ENCODE data around the gene MS4A4A. TPM values are rescaled to one million over a fixed set of nuclear protein-coding genes. Genes with fewer than 3 reads are reported as not detected.
A peak's percentile ranks its signal among the peaks of the same experiment; 100 is the strongest.

Gene MS4A4A
- total RNA-seq, result not detected

GRCh38 chr11:60280412-60280811 lies at the start of gene MS4A4A:
TSS of gene MS4A4A (plus strand) at chr11:60280666. CDS start at chr11:60280676, 10 bp downstream.
- Mint-ChIP-seq H3K4me1 (no peaks in the 10 kb centered on the region), H3K36me3 (no peaks in the 10 kb centered on the region), H3K27ac (no peak within 1 kb of the TSS), H3K9me3 (ENCODE audit: low read depth) (no peaks in the 10 kb centered on the region), H3K27me3 (peaks cover 40% of the 10 kb centered on the region), H3K4me3 (no peak within 1 kb of the TSS)
- no peak for ATAC-seq
- no peak for DNase-seq
- CTCF ChIA-PET, result no interaction called here

GRCh38 chr11:60230681-60231080 lies 49.8 kb upstream of the MS4A4A start:
- H3K4me1 Mint-ChIP-seq, result no peaks in the 10 kb centered on the region
- CTCF ChIA-PET, result no interaction called here
- H3K36me3 Mint-ChIP-seq, result no peaks in the 10 kb centered on the region
- H3K4me3 Mint-ChIP-seq, result no peak overlapping the region
- no peak for ATAC-seq
- no peak overlapping the region for H3K27ac Mint-ChIP-seq
- no peaks in the 10 kb centered on the region for H3K9me3 Mint-ChIP-seq (ENCODE audit: low read depth)
- DNase-seq, result no peak
- H3K27me3 Mint-ChIP-seq, result peaks cover 14% of the 10 kb centered on the region

GRCh38 chr11:60235321-60235720 lies 45.1 kb upstream of the MS4A4A start:
- H3K36me3 Mint-ChIP-seq, result no peaks in the 10 kb centered on the region
- CTCF ChIA-PET, result no interaction called here
- ATAC-seq, result no peak
- peaks cover 21% of the 10 kb centered on the region for H3K27me3 Mint-ChIP-seq
- H3K27ac Mint-ChIP-seq, result no peak overlapping the region
- no peak overlapping the region for H3K4me3 Mint-ChIP-seq
- DNase-seq, result no peak
- no peaks in the 10 kb centered on the region for H3K9me3 Mint-ChIP-seq (ENCODE audit: low read depth)
- no peaks in the 10 kb centered on the region for H3K4me1 Mint-ChIP-seq

DNA sequence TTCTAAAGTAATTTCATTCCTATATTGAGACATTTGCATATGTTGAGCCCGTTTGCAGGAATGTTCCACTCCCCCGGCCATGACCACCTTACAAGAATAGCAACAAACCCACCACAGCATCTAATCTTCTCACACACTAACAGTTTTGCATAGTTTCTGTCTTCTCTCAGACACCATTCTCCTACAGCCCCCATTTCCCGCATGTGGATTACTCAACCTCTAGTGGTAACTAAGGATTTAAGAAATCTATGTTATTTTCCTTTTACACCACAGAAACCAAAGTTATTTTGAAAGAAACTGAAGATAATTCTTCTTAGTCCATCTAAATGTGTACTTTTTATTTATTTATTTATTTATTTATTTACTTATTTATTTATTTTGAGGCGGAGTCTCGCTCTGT lies 39.8 kb upstream of the MS4A4A start:
- no peak for ATAC-seq
- CTCF ChIA-PET, result no interaction called here
- no peak for DNase-seq
- no peaks in the 10 kb centered on the region for H3K9me3 Mint-ChIP-seq (ENCODE audit: low read depth)
- H3K4me1 Mint-ChIP-seq, result no peaks in the 10 kb centered on the region
- H3K36me3 Mint-ChIP-seq, result no peaks in the 10 kb centered on the region
- no peak overlapping the region for H3K4me3 Mint-ChIP-seq
- no peak overlapping the region for H3K27ac Mint-ChIP-seq
- H3K27me3 Mint-ChIP-seq, result peaks cover 17% of the 10 kb centered on the region

DNA sequence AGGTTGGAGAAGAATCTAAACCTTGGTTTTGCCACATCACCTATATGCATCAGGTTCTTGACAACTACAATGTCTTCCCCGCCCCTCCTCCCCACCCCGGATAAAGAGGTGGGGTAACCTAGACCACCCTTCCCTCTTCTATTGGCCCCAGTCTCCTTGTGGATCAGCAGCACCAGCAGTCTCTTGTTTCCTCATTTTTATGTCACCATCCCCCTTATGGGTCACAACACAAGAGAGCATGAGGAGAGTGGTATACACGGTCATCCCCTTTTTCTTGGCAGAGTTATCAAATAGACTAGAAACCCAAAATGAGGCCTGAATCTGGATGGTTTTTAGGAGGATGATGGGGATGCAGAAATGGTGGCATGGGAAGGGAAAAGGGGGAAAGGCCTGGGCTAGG lies 38.7 kb upstream of the MS4A4A start:
- Mint-ChIP-seq H3K27me3 (peaks cover 20% of the 10 kb centered on the region), H3K4me3 (no peak overlapping the region), H3K4me1 (no peaks in the 10 kb centered on the region), H3K9me3 (ENCODE audit: low read depth) (no peaks in the 10 kb centered on the region), H3K27ac (no peak overlapping the region), H3K36me3 (no peaks in the 10 kb centered on the region)
- CTCF ChIA-PET, result no interaction called here
- no peak for DNase-seq
- no peak for ATAC-seq

DNA sequence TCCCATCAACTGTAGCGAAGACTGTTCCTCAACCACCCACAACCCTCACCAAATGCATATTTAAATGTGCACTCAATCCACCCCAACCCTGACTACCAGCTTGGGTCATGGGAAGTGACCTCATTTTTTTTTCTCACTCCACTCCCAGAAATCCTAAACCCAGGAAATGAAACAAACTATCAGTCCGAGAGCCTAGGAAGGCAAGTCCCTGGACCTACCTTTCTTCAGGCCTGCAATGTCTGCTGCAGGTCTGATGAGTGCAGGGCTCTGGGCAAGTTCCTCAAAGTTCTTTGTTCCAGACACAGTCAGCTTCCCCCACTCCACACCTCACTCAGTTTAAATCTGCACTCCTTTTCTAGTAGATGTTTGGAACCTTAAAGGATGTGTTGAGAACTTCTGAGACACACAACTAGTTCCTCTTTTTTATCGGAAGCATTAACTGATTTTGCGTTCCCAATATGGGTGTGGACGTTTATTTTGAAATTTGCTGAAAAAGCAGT lies 37.7 kb upstream of the MS4A4A start, which contains the start of gene MS4A4E:
TSS of gene MS4A4E (minus strand) at position 398 of the 500 bp plus-strand sequence. CDS start 13,082 bp downstream, outside the sequence.
- CTCF ChIA-PET, result no interaction called here
- Mint-ChIP-seq H3K4me3 (no peak within 1 kb of the TSS), H3K27ac (no peak within 1 kb of the TSS), H3K36me3 (no peaks in the 10 kb centered on the region), H3K9me3 (ENCODE audit: low read depth) (no peaks in the 10 kb centered on the region), H3K4me1 (no peaks in the 10 kb centered on the region), H3K27me3 (peaks cover 20% of the 10 kb centered on the region)
- no peak for DNase-seq
- ATAC-seq, result no peak

DNA sequence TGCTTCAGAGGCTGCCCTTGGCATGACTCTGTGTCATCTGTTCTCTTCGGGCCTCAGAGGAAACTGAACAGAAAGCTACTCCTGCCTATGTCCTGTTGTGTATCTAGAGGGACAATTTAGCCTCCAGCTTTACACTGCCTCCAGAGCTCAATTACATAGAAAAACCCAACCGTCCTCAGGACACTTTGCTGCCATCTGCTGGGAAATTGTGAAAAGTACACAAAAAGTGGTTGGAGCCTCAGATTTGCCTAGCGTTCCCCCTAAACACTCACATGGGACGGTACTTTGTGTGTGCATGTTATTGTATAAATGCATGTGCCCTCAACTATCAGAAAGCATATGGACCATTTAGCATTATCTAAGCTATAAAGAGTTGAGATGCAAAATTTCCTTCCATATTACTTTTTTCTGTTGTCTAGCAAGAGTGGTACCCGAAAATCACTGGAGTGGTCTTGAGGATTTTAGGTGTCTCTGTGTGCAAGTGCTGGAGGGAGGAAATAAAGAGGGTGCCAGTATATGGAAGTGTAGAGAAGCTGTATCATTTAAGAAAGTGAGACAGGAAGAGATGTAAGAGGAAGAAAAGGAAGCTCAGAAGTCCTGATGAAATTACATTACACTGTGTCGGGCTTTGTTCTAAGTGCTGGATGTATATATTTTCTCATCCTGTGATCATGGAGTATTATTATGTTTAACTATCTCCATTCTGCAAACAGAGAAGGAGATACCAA lies 28.8 kb upstream of the MS4A4A start:
- no peak overlapping the region for H3K27ac Mint-ChIP-seq
- H3K4me3 Mint-ChIP-seq, result no peak overlapping the region
- ATAC-seq (no peak), DNase-seq (peak; percentile 43)
- H3K27me3 Mint-ChIP-seq, result peaks cover 32% of the 10 kb centered on the region
- CTCF ChIA-PET, result interaction anchor here (0.6 to 2.8 kb wide), 14 partner anchors 12 to 715 kb away, joined by 3 to 14 read pairs (median 4); partner anchors contain the start of gene STX3
- H3K36me3 Mint-ChIP-seq, result no peaks in the 10 kb centered on the region
- H3K9me3 Mint-ChIP-seq (ENCODE audit: low read depth), result peaks cover 4% of the 10 kb centered on the region
- no peaks in the 10 kb centered on the region for H3K4me1 Mint-ChIP-seq

- Mint-ChIP-seq H3K27me3 (peaks cover 30% of the 10 kb centered on the region), H3K4me1 (no peaks in the 10 kb centered on the region), H3K36me3 (no peaks in the 10 kb centered on the region), H3K27ac (no peak overlapping the region), H3K4me3 (no peak overlapping the region), H3K9me3 (ENCODE audit: low read depth) (peaks cover 4% of the 10 kb centered on the region)
- CTCF ChIA-PET, result interaction anchor here (0.8 to 2.8 kb wide), 5 partner anchors 11 to 430 kb away, joined by 3 to 14 read pairs (median 9); no protein-coding TSS in a partner anchor
- DNase-seq (no peak), ATAC-seq (no peak)
These were observed 28.0 kb upstream of the MS4A4A start for GRCh38 chr11:60252213-60253108.

GRCh38 chr11:60257956-60258722 lies 22.3 kb upstream of the MS4A4A start:
- Mint-ChIP-seq H3K36me3 (no peaks in the 10 kb centered on the region), H3K4me3 (no peak overlapping the region), H3K27ac (no peak overlapping the region), H3K9me3 (ENCODE audit: low read depth) (peaks cover 4% of the 10 kb centered on the region), H3K27me3 (peaks cover 20% of the 10 kb centered on the region), H3K4me1 (no peaks in the 10 kb centered on the region)
- ATAC-seq (no peak), DNase-seq (no peak)
- CTCF ChIA-PET, result no interaction called here

- H3K27me3 Mint-ChIP-seq, result peaks cover 15% of the 10 kb centered on the region
- no peak overlapping the region for H3K27ac Mint-ChIP-seq
- CTCF ChIA-PET, result no interaction called here
- no peaks in the 10 kb centered on the region for H3K9me3 Mint-ChIP-seq (ENCODE audit: low read depth)
- DNase-seq, result no peak
- no peaks in the 10 kb centered on the region for H3K36me3 Mint-ChIP-seq
- no peak overlapping the region for H3K4me3 Mint-ChIP-seq
- no peaks in the 10 kb centered on the region for H3K4me1 Mint-ChIP-seq
- no peak for ATAC-seq
These were observed 19.5 kb upstream of the MS4A4A start for GRCh38 chr11:60261014-60261413.

DNA sequence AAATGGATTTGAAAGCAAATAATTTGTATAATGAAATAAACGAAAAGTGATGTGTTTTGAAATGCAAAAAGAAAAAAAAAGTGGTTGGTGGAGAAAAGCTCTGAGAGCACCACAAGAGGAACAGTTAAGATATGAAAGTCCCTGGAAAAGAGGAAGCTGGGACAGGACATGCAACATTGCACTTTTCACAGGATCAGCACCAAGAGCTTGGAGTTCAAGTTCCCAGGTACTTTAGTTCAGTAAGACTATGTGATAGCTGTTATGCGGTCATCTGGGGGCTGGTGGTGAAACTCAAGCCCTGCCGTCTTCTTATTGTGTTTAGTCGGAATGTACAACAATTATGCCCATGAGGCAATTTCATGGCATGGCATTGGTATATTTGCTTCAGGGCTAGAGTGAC lies 17.1 kb upstream of the MS4A4A start:
- Mint-ChIP-seq H3K4me3 (no peak overlapping the region), H3K27ac (no peak overlapping the region), H3K9me3 (ENCODE audit: low read depth) (no peaks in the 10 kb centered on the region), H3K27me3 (peaks cover 27% of the 10 kb centered on the region), H3K36me3 (no peaks in the 10 kb centered on the region), H3K4me1 (no peaks in the 10 kb centered on the region)
- CTCF ChIA-PET, result interaction anchor here (0.9 kb wide), 1 partner anchor 12 kb away, joined by 3 read pairs; no protein-coding TSS in a partner anchor
- ATAC-seq (no peak), DNase-seq (no peak)

DNA sequence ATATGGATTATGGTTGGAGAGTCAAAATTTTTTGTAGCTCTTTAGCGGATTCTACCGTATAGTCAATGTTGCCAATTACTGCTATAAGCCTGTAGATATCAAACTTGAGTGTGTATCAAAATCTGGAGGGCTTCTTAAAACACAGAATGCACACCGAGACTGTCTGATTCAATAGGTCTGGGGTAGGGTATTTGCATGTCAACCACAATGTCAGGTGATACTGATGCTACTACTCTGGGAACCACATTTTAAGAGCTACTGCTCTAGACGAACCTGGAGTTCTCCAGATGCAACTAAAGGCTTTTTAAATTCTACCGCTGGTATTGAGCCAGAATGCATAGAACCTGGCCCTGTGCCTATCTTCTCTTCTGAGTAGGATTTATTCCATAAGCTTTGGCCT lies 15.8 kb upstream of the MS4A4A start:
- no peaks in the 10 kb centered on the region for H3K9me3 Mint-ChIP-seq (ENCODE audit: low read depth)
- no peaks in the 10 kb centered on the region for H3K4me1 Mint-ChIP-seq
- no peak for ATAC-seq
- no peaks in the 10 kb centered on the region for H3K36me3 Mint-ChIP-seq
- DNase-seq, result no peak
- CTCF ChIA-PET, result interaction anchor here (0.8 to 2.4 kb wide), 3 partner anchors 11 to 199 kb away, joined by 3 to 14 read pairs (median 4); no protein-coding TSS in a partner anchor
- peaks cover 35% of the 10 kb centered on the region for H3K27me3 Mint-ChIP-seq
- no peak overlapping the region for H3K27ac Mint-ChIP-seq
- no peak overlapping the region for H3K4me3 Mint-ChIP-seq
